Breast epithelium (tissue), 3 donors: ENCODE data around the gene CCL13.

ENCODE experiments used
- POLR2A ChIP-seq: fragments of 450-650 bp; IDR thresholded peaks from one replicate; pipeline ENCODE4 v1.6.1; 2016; ENCODE audit warnings: antibody characterized with exemption, mild to moderate bottlenecking, moderate library complexity
- POLR2AphosphoS5 ChIP-seq, 3 donors: sonication (generic); formaldehyde crosslinking; IDR thresholded peaks; one replicate each; pipeline ENCODE4 v1.6.1; 2017; ENCODE audit warnings: antibody characterized with exemption in 3 of 3
- TF ChIP-seq, protein P1 (sequence below), 3 donors: fragments of 450-650 bp; IDR thresholded peaks; one replicate each; pipeline ENCODE4 v1.5.1; 2016 to 2017; ENCODE audit warnings: antibody characterized with exemption in 3 of 3, mild to moderate bottlenecking in 3 of 3, moderate library complexity in 3 of 3

DNA sequence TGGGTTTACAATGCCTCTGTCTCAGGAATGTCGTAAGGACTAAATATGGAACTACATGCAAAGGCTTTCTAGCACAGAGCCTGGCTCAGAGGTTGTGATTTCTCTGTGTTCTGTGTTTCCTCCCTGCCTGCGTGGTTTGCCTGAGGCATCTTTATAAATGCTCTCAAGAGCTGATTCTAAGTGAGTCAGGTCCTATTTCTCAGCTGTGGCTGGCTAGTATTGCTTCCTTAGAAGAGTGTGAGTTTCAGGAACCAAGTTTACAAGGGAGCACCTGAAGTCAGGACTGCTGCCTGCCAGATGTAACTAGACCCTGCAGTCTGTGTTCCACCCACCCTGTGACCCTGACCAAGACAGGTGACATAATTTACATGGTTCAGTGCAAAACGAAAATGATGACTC is 14.7 kb downstream of the CCL13 start:
- TF ChIP-seq POLR2AphosphoS5 (IDR thresholded peaks at IDR 0.05) (no peak), POLR2A (no peak)
- TF ChIP-seq, protein P1, sequence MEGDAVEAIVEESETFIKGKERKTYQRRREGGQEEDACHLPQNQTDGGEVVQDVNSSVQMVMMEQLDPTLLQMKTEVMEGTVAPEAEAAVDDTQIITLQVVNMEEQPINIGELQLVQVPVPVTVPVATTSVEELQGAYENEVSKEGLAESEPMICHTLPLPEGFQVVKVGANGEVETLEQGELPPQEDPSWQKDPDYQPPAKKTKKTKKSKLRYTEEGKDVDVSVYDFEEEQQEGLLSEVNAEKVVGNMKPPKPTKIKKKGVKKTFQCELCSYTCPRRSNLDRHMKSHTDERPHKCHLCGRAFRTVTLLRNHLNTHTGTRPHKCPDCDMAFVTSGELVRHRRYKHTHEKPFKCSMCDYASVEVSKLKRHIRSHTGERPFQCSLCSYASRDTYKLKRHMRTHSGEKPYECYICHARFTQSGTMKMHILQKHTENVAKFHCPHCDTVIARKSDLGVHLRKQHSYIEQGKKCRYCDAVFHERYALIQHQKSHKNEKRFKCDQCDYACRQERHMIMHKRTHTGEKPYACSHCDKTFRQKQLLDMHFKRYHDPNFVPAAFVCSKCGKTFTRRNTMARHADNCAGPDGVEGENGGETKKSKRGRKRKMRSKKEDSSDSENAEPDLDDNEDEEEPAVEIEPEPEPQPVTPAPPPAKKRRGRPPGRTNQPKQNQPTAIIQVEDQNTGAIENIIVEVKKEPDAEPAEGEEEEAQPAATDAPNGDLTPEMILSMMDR (IDR thresholded peaks at IDR 0.05): no peak
